ENCODE data around the gene ACTL7A. TPM values are rescaled to one million over a fixed set of nuclear protein-coding genes. Genes with fewer than 3 reads are reported as not detected.
"Not testable (repeated sequence)": the region's sequence is repeated elsewhere in the genome, so short reads cannot be mapped to it uniquely, and the experiment has no call there.

ACTL7A gene
- total RNA-seq, 1 experiment from 2014 or later: not detected

- Histone ChIP-seq H3K4me1 (no peaks in the 10 kb centered on the region; the same call in 1 of the 2 replicates), H3K27me3 (replicated peaks; ENCODE audit: control insufficient read depth, insufficient read depth, low read length) (no peaks in the 10 kb centered on the region), H3K4me3 (ENCODE audit: low read depth, low read length) (no peak overlapping the region), H3K9me3 (no peaks in the 10 kb centered on the region), H3K36me3 (ENCODE audit: control insufficient read depth, insufficient read depth, low read length) (no peaks in the 10 kb centered on the region)
- BruUV-seq (replicated peaks): no TSS peak
- H3K27ac Mint-ChIP-seq (ENCODE audit: unreplicated experiment): no peak overlapping the region
- no peaks in the 10 kb centered on the region for H3K4me1 Mint-ChIP-seq (ENCODE audit: low read depth, unreplicated experiment)
- CTCF ChIA-PET: no interaction called here
- H3K4me3 Mint-ChIP-seq (ENCODE audit: unreplicated experiment): no peak overlapping the region
- no peaks in the 10 kb centered on the region for H3K9me3 Mint-ChIP-seq (ENCODE audit: unreplicated experiment)
- POLR2A ChIA-PET: no interaction called here
- no peak for TF ChIP-seq CTCF (IDR thresholded peaks at IDR 0.05; ENCODE audit: insufficient read depth in 1 of 2, low read depth in 1 of 2, low read length in 1 of 2, severe bottlenecking in 1 of 2, unreplicated experiment in 1 of 2)
- no peaks in the 10 kb centered on the region for H3K36me3 Mint-ChIP-seq (ENCODE audit: insufficient read depth, unreplicated experiment)
- intact Hi-C loops (cut with micrococcal nuclease; ENCODE audit: unreplicated experiment): no loop called here
- no peak for DNase-seq
- no peaks in the 10 kb centered on the region for H3K27me3 Mint-ChIP-seq (ENCODE audit: insufficient read depth, unreplicated experiment)
Measured at GRCh38 chr9:108836781-108837180, 25.3 kb upstream of the ACTL7A start.

DNA sequence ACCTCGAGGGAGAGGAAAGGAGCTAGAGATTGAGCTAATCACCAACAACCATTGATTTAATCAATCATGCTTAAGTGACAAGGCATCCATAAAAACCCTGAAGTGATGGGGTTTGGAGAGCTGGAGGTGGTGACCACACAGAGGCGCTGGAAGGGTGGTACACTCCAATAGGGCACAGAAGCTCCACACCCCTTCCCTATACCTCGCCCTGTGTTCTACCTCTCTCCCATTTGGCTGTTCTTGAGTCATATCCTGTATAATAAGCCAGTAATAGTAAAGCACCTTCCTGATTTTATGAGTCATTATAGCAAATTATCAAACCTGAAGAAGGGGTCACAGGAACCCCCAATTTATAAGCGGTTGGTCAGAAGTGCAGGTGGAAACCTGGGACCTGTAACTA, 24.5 kb upstream of the ACTL7A start:
- no peak for TF ChIP-seq CTCF (IDR thresholded peaks at IDR 0.05; ENCODE audit: insufficient read depth in 1 of 2, low read depth in 1 of 2, low read length in 1 of 2, severe bottlenecking in 1 of 2, unreplicated experiment in 1 of 2)
- POLR2A ChIA-PET: no interaction called here
- Mint-ChIP-seq H3K27me3 (ENCODE audit: insufficient read depth, unreplicated experiment) (no peaks in the 10 kb centered on the region), H3K27ac (ENCODE audit: unreplicated experiment) (no peak overlapping the region), H3K9me3 (ENCODE audit: unreplicated experiment) (no peaks in the 10 kb centered on the region), H3K4me3 (ENCODE audit: unreplicated experiment) (no peak overlapping the region), H3K4me1 (ENCODE audit: low read depth, unreplicated experiment) (no peaks in the 10 kb centered on the region), H3K36me3 (ENCODE audit: insufficient read depth, unreplicated experiment) (no peaks in the 10 kb centered on the region)
- intact Hi-C loops (cut with micrococcal nuclease; ENCODE audit: unreplicated experiment): no loop called here
- Histone ChIP-seq H3K4me1 (no peaks in the 10 kb centered on the region; the same call in 1 of the 2 replicates), H3K36me3 (ENCODE audit: control insufficient read depth, insufficient read depth, low read length) (no peaks in the 10 kb centered on the region), H3K9me3 (no peaks in the 10 kb centered on the region), H3K27me3 (replicated peaks; ENCODE audit: control insufficient read depth, insufficient read depth, low read length) (no peaks in the 10 kb centered on the region), H3K4me3 (ENCODE audit: low read depth, low read length) (no peak overlapping the region)
- CTCF ChIA-PET: no interaction called here
- no TSS peak for BruUV-seq (replicated peaks)
- DNase-seq: no peak

- no peaks in the 10 kb centered on the region for H3K9me3 ChIP-seq
- ChIA-PET CTCF (no interaction called here), POLR2A (no interaction called here)
- BruUV-seq (replicated peaks): no TSS peak
- no peaks in the 10 kb centered on the region for H3K9me3 Mint-ChIP-seq (ENCODE audit: unreplicated experiment)
- no peaks in the 10 kb centered on the region for H3K27me3 Mint-ChIP-seq (ENCODE audit: insufficient read depth, unreplicated experiment)
- no peaks in the 10 kb centered on the region; the same call in 1 of the 2 replicates for H3K4me1 ChIP-seq
- H3K4me1 Mint-ChIP-seq (ENCODE audit: low read depth, unreplicated experiment): no peaks in the 10 kb centered on the region
- no peaks in the 10 kb centered on the region for H3K36me3 Mint-ChIP-seq (ENCODE audit: insufficient read depth, unreplicated experiment)
- H3K27ac Mint-ChIP-seq (ENCODE audit: unreplicated experiment): no peak overlapping the region
- H3K4me3 Mint-ChIP-seq (ENCODE audit: unreplicated experiment): no peak overlapping the region
- DNase-seq: peak in 1 of 2 experiments; percentile 16
- H3K27me3 ChIP-seq (replicated peaks; ENCODE audit: control insufficient read depth, insufficient read depth, low read length): no peaks in the 10 kb centered on the region
- intact Hi-C loops (cut with micrococcal nuclease; ENCODE audit: unreplicated experiment): no loop called here
- no peaks in the 10 kb centered on the region for H3K36me3 ChIP-seq (ENCODE audit: control insufficient read depth, insufficient read depth, low read length)
- no peak overlapping the region for H3K4me3 ChIP-seq (ENCODE audit: low read depth, low read length)
- TF ChIP-seq CTCF (IDR thresholded peaks at IDR 0.05; ENCODE audit: insufficient read depth in 1 of 2, low read depth in 1 of 2, low read length in 1 of 2, severe bottlenecking in 1 of 2, unreplicated experiment in 1 of 2): no peak
Measured at GRCh38 chr9:108838017-108838416, 24.0 kb upstream of the ACTL7A start.

DNA sequence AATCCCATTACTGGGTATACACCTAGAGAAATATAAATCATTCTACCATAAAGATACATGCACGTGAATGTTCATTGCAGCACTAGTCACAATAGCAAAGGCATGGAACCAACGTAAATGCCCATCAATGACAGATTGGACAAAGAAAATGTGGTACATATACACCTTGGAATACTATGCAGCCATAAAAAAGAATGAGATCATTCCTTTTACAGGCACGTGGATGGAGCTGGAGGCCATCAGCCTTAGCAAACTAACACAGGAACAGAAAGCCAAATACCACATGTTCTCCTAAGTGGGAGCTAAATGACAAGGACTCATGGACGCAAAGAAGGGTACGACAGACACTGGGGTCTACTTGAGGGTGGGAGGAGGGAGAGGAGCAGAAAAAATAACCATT, 22.5 kb upstream of the ACTL7A start:
- H3K27ac Mint-ChIP-seq (ENCODE audit: unreplicated experiment); H3K4me1 Mint-ChIP-seq (ENCODE audit: low read depth, unreplicated experiment); H3K9me3 Mint-ChIP-seq (ENCODE audit: unreplicated experiment); DNase-seq; H3K36me3 ChIP-seq (ENCODE audit: control insufficient read depth, insufficient read depth, low read length); POLR2A ChIA-PET; H3K4me3 Mint-ChIP-seq (ENCODE audit: unreplicated experiment); intact Hi-C loops (cut with micrococcal nuclease; ENCODE audit: unreplicated experiment); CTCF ChIA-PET; H3K27me3 ChIP-seq (replicated peaks; ENCODE audit: control insufficient read depth, insufficient read depth, low read length); H3K36me3 Mint-ChIP-seq (ENCODE audit: insufficient read depth, unreplicated experiment); H3K27me3 Mint-ChIP-seq (ENCODE audit: insufficient read depth, unreplicated experiment); H3K4me3 ChIP-seq (ENCODE audit: low read depth, low read length); H3K4me1 ChIP-seq; BruUV-seq (replicated peaks); H3K9me3 ChIP-seq: not testable (repeated sequence)
